GM12878 (cell line): ENCODE data around the gene GGT1. TPM values are rescaled to one million over a fixed set of nuclear protein-coding genes. Genes with fewer than 3 reads are reported as not detected.

Source experiments
- ATAC-seq: fragments of 200-7000 bp; cut with Tn5 transposase; 3 replicates; pipeline ENCODE4 v1.9.1; 2020; ENCODE audit warnings: mild to moderate bottlenecking, moderate library complexity
- BruUV-seq: library from RNA; stranded (reverse); fragments of 400-500 nt; replicated peaks from 2 replicates; lab custom pipeline; 2021; lab: Mats Ljungman, UMichigan
- CTCF ChIA-PET: fragments of 300-600 bp; sonication (Branson Sonifier 250); formaldehyde crosslinking; extraction: SDS; loops from one replicate; lab custom pipeline; 2021; ENCODE audit warnings: inconsistent platforms; lab: Yijun Ruan, JAX
- POLR2A ChIA-PET: fragments of 350-600 bp; formaldehyde crosslinking; extraction: SDS; loops from one replicate; lab custom pipeline; 2021; ENCODE audit warnings: inconsistent platforms; lab: Charles Lee
- RAD21 ChIA-PET: fragments of 300-600 bp; sonication (Branson Sonifier 250); formaldehyde crosslinking; loops from one replicate; lab custom pipeline; 2023; ENCODE audit warnings: antibody characterized with exemption; ENCODE audit not compliant: unreplicated experiment; lab: Charles Lee
- SMC1A ChIA-PET: fragments of 300-600 bp; sonication (Branson Sonifier 250); formaldehyde crosslinking; loops from one replicate; lab custom pipeline; 2023; ENCODE audit not compliant: unreplicated experiment, uncharacterized antibody; lab: Charles Lee
- DNase-seq: peaks from one replicate; pipeline ENCODE4 v3.0.0-alpha.2; 2011; ENCODE audit warnings: low read depth, low spot score
- FAIRE-seq: peaks from 3 replicates; lab custom pipeline; 2011; peaks lifted over from hg19 to GRCh38; lab: Jason Lieb, UNC
- H2AFZ ChIP-seq: 2 replicates; pipeline ENCODE4 v1.6.0; 2011; ENCODE audit warnings: low read depth, low read length, control low read depth; ENCODE audit not compliant: control insufficient read depth
- H3K27ac ChIP-seq: 2 replicates; pipeline ENCODE4 v1.5.1; 2011; ENCODE audit warnings: control low read depth; ENCODE audit not compliant: control insufficient read depth, insufficient read depth
- H3K27me3 ChIP-seq, 2 experiments: replicated peaks in 1 of 2; 2 replicates each; pipeline versions ENCODE4 v1.6.0 to v1.6.1; 2011; ENCODE audit warnings: low read length in 1 of 2; ENCODE audit not compliant: control insufficient read depth in 2 of 2, insufficient read depth in 2 of 2
- H3K36me3 ChIP-seq, 2 experiments: 2 replicates each; pipeline ENCODE4 v1.5.1; 2011; ENCODE audit warnings: low read length in 1 of 2; ENCODE audit not compliant: control insufficient read depth in 2 of 2, insufficient read depth in 2 of 2
- H3K4me1 ChIP-seq: 2 replicates; pipeline ENCODE4 v1.6.1; 2011; ENCODE audit warnings: mild to moderate bottlenecking, low read length, moderate library complexity, mixed read lengths; ENCODE audit not compliant: control insufficient read depth, insufficient read depth
- H3K4me2 ChIP-seq: 2 replicates; pipeline ENCODE4 v1.6.0; 2011; ENCODE audit warnings: control low read depth; ENCODE audit not compliant: control insufficient read depth, insufficient read depth
- H3K4me3 ChIP-seq: fragments of 200-600 bp; sonication (generic); 2 replicates; pipeline ENCODE4 v1.5.1; 2016
- H3K79me2 ChIP-seq: 2 replicates; pipeline ENCODE4 v1.6.0; 2011; ENCODE audit warnings: low read length; ENCODE audit not compliant: control insufficient read depth, insufficient read depth
- H3K9ac ChIP-seq: 2 replicates; pipeline ENCODE4 v1.8.0; 2011; ENCODE audit warnings: low read length, control low read depth, mixed read lengths; ENCODE audit not compliant: control insufficient read depth, insufficient read depth
- H3K9me3 ChIP-seq: replicated peaks from 3 replicates; pipeline ENCODE4 v1.5.1; 2011; ENCODE audit warnings: mild to moderate bottlenecking, low read length; ENCODE audit not compliant: control insufficient read depth, insufficient read depth
- H4K20me1 ChIP-seq: 2 replicates; pipeline ENCODE4 v1.6.0; 2011; ENCODE audit not compliant: control insufficient read depth, insufficient read depth
- BACH1 ChIP-seq: fragments of 450-650 bp; IDR thresholded peaks from 2 replicates; pipeline ENCODE4 v1.6.1; 2017; ENCODE audit warnings: mild to moderate bottlenecking, borderline replicate concordance
- EED ChIP-seq: sonication (generic); IDR thresholded peaks from 2 replicates; pipeline ENCODE4 v1.6.1; 2016; ENCODE audit warnings: antibody characterized with exemption, low read depth
- FOXM1 ChIP-seq: IDR thresholded peaks from 2 replicates; pipeline ENCODE4 v1.6.1; 2012; ENCODE audit warnings: low read depth, mild to moderate bottlenecking, inconsistent platforms, low read length, moderate library complexity
- MYB ChIP-seq: fragments of 150-350 bp; IDR thresholded peaks from 2 replicates; pipeline ENCODE4 v1.6.1; 2014; ENCODE audit warnings: mild to moderate bottlenecking, low read depth, low read length, borderline replicate concordance
- POLR2AphosphoS5 ChIP-seq: IDR thresholded peaks from 2 replicates; pipeline ENCODE4 v1.6.1; 2011; ENCODE audit warnings: mild to moderate bottlenecking, low read length, inconsistent platforms
- POU2F2 ChIP-seq: IDR thresholded peaks from 3 replicates; pipeline ENCODE4 v1.6.1; 2011; ENCODE audit warnings: low read depth, mild to moderate bottlenecking, low read length, borderline replicate concordance
- RB1 ChIP-seq: fragments of 450-650 bp; formaldehyde crosslinking; IDR thresholded peaks from 2 replicates; pipeline ENCODE4 v1.6.1; 2017; ENCODE audit warnings: mild to moderate bottlenecking, borderline replicate concordance
- RELA ChIP-seq: fragments of 450-650 bp; IDR thresholded peaks from 2 replicates; pipeline ENCODE4 v1.8.0; 2014; ENCODE audit warnings: borderline replicate concordance; ENCODE audit not compliant: partially characterized antibody
- RUNX3 ChIP-seq: IDR thresholded peaks from 2 replicates; pipeline ENCODE4 v1.6.1; 2012; ENCODE audit warnings: low read length, inconsistent platforms
- SIN3A ChIP-seq: IDR thresholded peaks from 2 replicates; pipeline ENCODE4 v1.6.1; 2012; ENCODE audit warnings: low read depth, low read length, improper control_type of control experiment
- SMAD5 ChIP-seq: IDR thresholded peaks from 2 replicates; pipeline ENCODE4 v1.6.1; 2016; ENCODE audit warnings: antibody characterized with exemption, low read depth
- STAT3 ChIP-seq: IDR thresholded peaks from 2 replicates; pipeline ENCODE4 v1.6.1; 2011; ENCODE audit warnings: low read depth, low read length, improper control_type of control experiment
- TARDBP ChIP-seq: IDR thresholded peaks from 2 replicates; pipeline ENCODE4 v1.6.1; 2016; ENCODE audit warnings: borderline replicate concordance
- ZSCAN29 ChIP-seq: fragments of 450-650 bp; IDR thresholded peaks from 2 replicates; pipeline ENCODE4 v1.6.1; 2017; ENCODE audit warnings: mild to moderate bottlenecking, moderate library complexity
- WGBS: methylation state at CpG from one replicate; pipeline ENCODE4 v1.1.6; 2016; ENCODE audit warnings: low lambda C conversion rate; ENCODE audit not compliant: insufficient replicate concordance, insufficient coverage; ENCODE audit errors: missing lambda C conversion rate; 5-methylcytosine and 5-hydroxymethylcytosine counted together
- in situ Hi-C: fragments of 300-500 bp; cut with MboI; formaldehyde crosslinking; loops from 9 replicates; pipeline ENCODE4 v1.14.3; 2018; ENCODE audit warnings: mixed read lengths
- intact Hi-C: fragments of 100-400 bp; cut with micrococcal nuclease; formaldehyde crosslinking; loops from one replicate; pipeline ENCODE4 v1.14.2; 2022; ENCODE audit not compliant: unreplicated experiment
- polyA plus RNA-seq, 11 experiments: library from polyadenylated mRNA; depleted of rRNA in 4 of 11; unstranded in 6 of 11; stranded (reverse) in 5 of 11; fragments of >200 nt; fragmentation: Nextera tagmentation in 4 of 11; fragmentation: Illumina TruSeq in 1 of 11; extraction: Ambion mirVana in 4 of 11; extraction: Trizol in 1 of 11; gene quantifications; 1 replicate in 1 of 11; 2 replicates in 10 of 11; pipeline versions ENCODE4 v1.2.1 to v1.2.3, GENCODE V29; 2011 to 2016; ENCODE audit warnings: inconsistent platforms in 2 of 11, missing spikeins in 2 of 11, low read depth in 1 of 11
- total RNA-seq, 4 experiments: library from RNA; depleted of rRNA in 3 of 4; stranded (reverse); fragments of >200 nt in 3 of 4; fragmentation: Illumina TruSeq in 1 of 4; extraction: Trizol in 1 of 4; gene quantifications; 2 replicates each; pipeline versions ENCODE4 v1.2.1 to v1.2.3, GENCODE V29; 2013 to 2021
- TF ChIP-seq, protein P1 (sequence below): fragments of 450-650 bp; IDR thresholded peaks from 2 replicates; pipeline ENCODE4 v1.6.1; 2016; ENCODE audit warnings: mild to moderate bottlenecking
- TF ChIP-seq, protein P2 (sequence below): IDR thresholded peaks from 2 replicates; pipeline ENCODE4 v1.6.1; 2011; ENCODE audit warnings: mild to moderate bottlenecking, low read depth, low read length, moderate library complexity; ENCODE audit not compliant: insufficient replicate concordance

The GGT1 gene
- total and polyA plus RNA-seq, 10 of the 15 experiments (the other 5 are each of a cell fraction or from before 2014, with no cell fraction given) = 0.47 to 26.6 (median 9.1) TPM

DNA sequence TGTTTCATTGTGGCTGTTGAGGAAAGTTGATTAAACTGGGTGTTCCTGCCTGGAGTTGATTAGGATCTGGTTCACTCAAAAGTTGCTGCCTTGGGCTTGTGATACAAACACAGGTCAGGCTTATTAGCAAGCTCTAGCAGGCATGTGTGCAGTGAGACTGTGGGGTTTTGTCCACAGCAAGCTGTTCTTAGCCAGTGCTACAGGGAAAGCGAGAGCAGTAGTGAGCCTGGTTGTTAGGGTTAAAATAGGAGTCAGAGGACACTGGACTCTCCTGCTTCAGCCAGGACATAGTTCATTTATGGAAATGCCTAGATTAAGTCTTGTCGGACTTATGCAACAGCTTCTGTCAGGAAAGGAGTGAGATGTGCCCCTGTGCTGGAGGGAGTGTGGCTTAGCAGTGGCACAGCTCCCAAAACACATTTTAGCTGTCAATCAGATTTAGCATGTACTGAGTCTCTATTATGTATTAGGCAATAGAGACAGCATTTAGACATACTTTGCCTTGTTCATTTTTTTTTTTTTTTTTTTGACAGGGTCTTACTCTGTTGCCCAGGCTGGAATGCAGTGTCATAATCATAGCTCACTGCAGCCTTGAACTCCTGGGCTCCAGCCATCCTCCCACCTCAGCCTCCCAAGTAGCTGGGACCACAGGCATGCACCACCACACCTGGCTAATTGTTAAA, 38.5 kb upstream of the GGT1 start:
- ChIA-PET POLR2A (interaction anchor here (0.5 to 6.6 kb wide), 6 partner anchors 9 to 57 kb away, joined by 3 to 42 read pairs (median 4); partner anchors contain the start of genes GUCD1 and SNRPD3), CTCF (no interaction called here), RAD21 (interaction anchor here (1.1 to 2.0 kb wide), 2 partner anchors 11 to 43 kb away, joined by 3 to 8 read pairs; no protein-coding TSS in a partner anchor), SMC1A (interaction anchor here (0.9 to 3.4 kb wide), 3 partner anchors 9 to 12 kb away, joined by 4 to 11 read pairs (median 4); partner anchors contain the start of gene GUCD1)
- H3K9me3 ChIP-seq = no peaks in the 10 kb centered on the region
- no peak for DNase-seq
- no peaks in the 10 kb centered on the region for H3K4me1 ChIP-seq
- no peak for FAIRE-seq
- intact Hi-C loops (no loop called here), in situ Hi-C loops (no loop called here)
- H3K27ac ChIP-seq = no peak overlapping the region
- BruUV-seq = no TSS peak
- no peak overlapping the region for H3K4me2 ChIP-seq
- no peak for ATAC-seq
- no peak overlapping the region for H3K9ac ChIP-seq
- no peaks in the 10 kb centered on the region for H3K27me3 ChIP-seq
- H3K79me2 ChIP-seq = peaks cover 52% of the 10 kb centered on the region
- no peak overlapping the region for H2AFZ ChIP-seq
- 97% methylated on average over 2 of the region's 2 CpGs for WGBS
- H3K4me3 ChIP-seq = no peak overlapping the region
- peaks cover 20% of the 10 kb centered on the region in 2 experiments for H3K36me3 ChIP-seq
- H4K20me1 ChIP-seq = peaks cover 3% of the 10 kb centered on the region; the same call in 1 of the 2 replicates
- TF ChIP-seq, protein P1, sequence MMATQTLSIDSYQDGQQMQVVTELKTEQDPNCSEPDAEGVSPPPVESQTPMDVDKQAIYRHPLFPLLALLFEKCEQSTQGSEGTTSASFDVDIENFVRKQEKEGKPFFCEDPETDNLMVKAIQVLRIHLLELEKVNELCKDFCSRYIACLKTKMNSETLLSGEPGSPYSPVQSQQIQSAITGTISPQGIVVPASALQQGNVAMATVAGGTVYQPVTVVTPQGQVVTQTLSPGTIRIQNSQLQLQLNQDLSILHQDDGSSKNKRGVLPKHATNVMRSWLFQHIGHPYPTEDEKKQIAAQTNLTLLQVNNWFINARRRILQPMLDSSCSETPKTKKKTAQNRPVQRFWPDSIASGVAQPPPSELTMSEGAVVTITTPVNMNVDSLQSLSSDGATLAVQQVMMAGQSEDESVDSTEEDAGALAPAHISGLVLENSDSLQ = peak; percentile 47
- TF ChIP-seq RUNX3 = no peak

DNA sequence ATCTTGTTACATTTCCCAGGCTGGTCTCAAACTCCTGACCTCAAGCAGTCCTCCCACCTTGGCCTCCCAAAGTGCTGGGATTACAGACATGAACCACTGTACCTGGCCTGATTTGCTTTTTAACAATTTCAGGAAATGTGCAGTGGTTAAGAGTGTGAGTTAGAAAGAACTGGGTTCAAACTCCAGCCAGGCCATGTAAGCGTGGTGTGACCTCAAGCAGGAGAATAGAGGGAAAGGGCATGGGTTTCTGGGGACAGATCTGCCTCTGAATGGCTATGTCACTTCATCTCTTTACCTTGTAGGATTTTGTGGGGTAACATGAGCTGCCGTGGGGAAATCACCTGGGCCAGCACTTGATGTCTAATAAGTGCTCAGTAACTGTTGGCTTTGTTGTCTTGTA, 37.9 kb upstream of the GGT1 start:
- H3K79me2 ChIP-seq = peaks cover 48% of the 10 kb centered on the region
- RAD21 ChIA-PET = interaction anchor here (0.9 to 2.0 kb wide), 2 partner anchors 12 to 38 kb away, joined by 4 to 8 read pairs; partner anchors contain the start of gene GGT1
- intact Hi-C loops = no loop called here
- SMC1A ChIA-PET = interaction anchor here (0.9 to 3.4 kb wide), 3 partner anchors 8 to 12 kb away, joined by 4 to 11 read pairs (median 4); partner anchors contain the start of gene GUCD1
- no peak overlapping the region for H2AFZ ChIP-seq
- POLR2A ChIA-PET = interaction anchor here (0.5 to 6.6 kb wide), 4 partner anchors 10 to 58 kb away, joined by 4 to 42 read pairs (median 8); partner anchors contain the start of genes GUCD1 and SNRPD3
- no TSS peak for BruUV-seq
- 65% methylated on average over 2 of the region's 2 CpGs for WGBS
- peak; percentile 18 for FAIRE-seq
- no peak for DNase-seq
- peaks cover 20 to 24% of the 10 kb centered on the region in 2 experiments for H3K36me3 ChIP-seq
- no peak for ATAC-seq
- H3K4me1 ChIP-seq = no peaks in the 10 kb centered on the region
- H3K27ac ChIP-seq = no peak overlapping the region
- CTCF ChIA-PET = no interaction called here
- in situ Hi-C loops = no loop called here
- H3K4me3 ChIP-seq = no peak overlapping the region
- no peak overlapping the region for H3K9ac ChIP-seq
- peaks cover 3% of the 10 kb centered on the region; the same call in 1 of the 2 replicates for H4K20me1 ChIP-seq
- H3K27me3 ChIP-seq = no peaks in the 10 kb centered on the region
- no peaks in the 10 kb centered on the region for H3K9me3 ChIP-seq
- no peak overlapping the region for H3K4me2 ChIP-seq
- no peak for TF ChIP-seq TARDBP
- TF ChIP-seq, protein P2, sequence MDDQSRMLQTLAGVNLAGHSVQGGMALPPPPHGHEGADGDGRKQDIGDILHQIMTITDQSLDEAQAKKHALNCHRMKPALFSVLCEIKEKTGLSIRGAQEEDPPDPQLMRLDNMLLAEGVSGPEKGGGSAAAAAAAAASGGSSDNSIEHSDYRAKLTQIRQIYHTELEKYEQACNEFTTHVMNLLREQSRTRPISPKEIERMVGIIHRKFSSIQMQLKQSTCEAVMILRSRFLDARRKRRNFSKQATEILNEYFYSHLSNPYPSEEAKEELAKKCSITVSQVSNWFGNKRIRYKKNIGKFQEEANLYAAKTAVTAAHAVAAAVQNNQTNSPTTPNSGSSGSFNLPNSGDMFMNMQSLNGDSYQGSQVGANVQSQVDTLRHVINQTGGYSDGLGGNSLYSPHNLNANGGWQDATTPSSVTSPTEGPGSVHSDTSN = no peak
- no peak for TF ChIP-seq SMAD5
- no peak for TF ChIP-seq STAT3
- TF ChIP-seq MYB = no peak
- TF ChIP-seq ZSCAN29 = no peak
- no peak for TF ChIP-seq SIN3A
- TF ChIP-seq RELA = no peak
- no peak for TF ChIP-seq POU2F2
- no peak for TF ChIP-seq FOXM1
- no peak for TF ChIP-seq POLR2AphosphoS5
- no peak for TF ChIP-seq EED
- TF ChIP-seq RB1 = no peak
- no peak for TF ChIP-seq BACH1
